H1 (cell line): ENCODE data around the gene IGFL2. TPM values are rescaled to one million over a fixed set of nuclear protein-coding genes. Genes with fewer than 3 reads are reported as not detected.

Source experiments
- CTCF ChIA-PET: fragments of 300-600 bp; sonication (Branson Sonifier 250); formaldehyde crosslinking; loops from one replicate; lab custom pipeline; 2021; ENCODE audit not compliant: partially characterized antibody; lab: Charles Lee
- POLR2A ChIA-PET: fragments of 300-600 bp; sonication (Branson Sonifier 250); formaldehyde crosslinking; loops from one replicate; lab custom pipeline; 2021; ENCODE audit warnings: inconsistent platforms; ENCODE audit not compliant: partially characterized antibody; lab: Charles Lee
- DNase-seq, 2 experiments: peaks; one replicate each; pipeline versions ENCODE4 v3.0.0 to v3.0.0-alpha.2; 2010 to 2022; ENCODE audit warnings: low spot score in 2 of 2, low read depth in 1 of 2, mixed read lengths in 1 of 2
- FAIRE-seq: peaks from 2 replicates; lab custom pipeline; 2011; peaks lifted over from hg19 to GRCh38; lab: Jason Lieb, UNC
- H2AFZ ChIP-seq: 2 replicates; pipeline ENCODE4 v1.8.1; 2012; ENCODE audit warnings: low read length, inconsistent platforms
- H2AK5ac ChIP-seq: 2 replicates; pipeline ENCODE4 v1.6.1; 2013; ENCODE audit warnings: low read depth, low read length
- H2BK120ac ChIP-seq: replicated peaks from 2 replicates; pipeline ENCODE3; 2013; ENCODE audit warnings: low read depth, low read length, inconsistent platforms
- H2BK12ac ChIP-seq: 2 replicates; pipeline ENCODE4 v1.6.1; 2013; ENCODE audit warnings: low read depth, low read length
- H2BK15ac ChIP-seq: 2 replicates; pipeline ENCODE4 v1.6.1; 2013; ENCODE audit warnings: low read length
- H2BK20ac ChIP-seq: 2 replicates; pipeline ENCODE4 v1.6.1; 2013; ENCODE audit warnings: low read length
- H2BK5ac ChIP-seq: 2 replicates; pipeline ENCODE4 v1.6.1; 2013; ENCODE audit warnings: low read depth, low read length
- H3K14ac ChIP-seq: 2 replicates; pipeline ENCODE4 v1.6.1; 2013; ENCODE audit warnings: inconsistent platforms; ENCODE audit not compliant: insufficient read length
- H3K18ac ChIP-seq: 2 replicates; pipeline ENCODE4 v1.6.1; 2013; ENCODE audit warnings: low read length; ENCODE audit errors: extremely low read depth
- H3K23ac ChIP-seq: 2 replicates; pipeline ENCODE4 v1.6.1; 2013; ENCODE audit warnings: inconsistent platforms; ENCODE audit not compliant: insufficient read length
- H3K23me2 ChIP-seq: 2 replicates; pipeline ENCODE4 v1.6.1; 2013; ENCODE audit warnings: low read depth, low read length
- H3K27ac ChIP-seq: 2 replicates; pipeline ENCODE4 v1.6.1; 2011; ENCODE audit warnings: low read depth, low read length, inconsistent platforms
- H3K27me3 ChIP-seq, 4 experiments: replicated peaks in 1 of 4; 1 replicate in 1 of 4; 2 replicates in 3 of 4; pipeline versions ENCODE4 v1.6.1 to v1.8.1; 2011 to 2013; ENCODE audit warnings: low read length in 3 of 4, mild to moderate bottlenecking in 3 of 4, inconsistent platforms in 2 of 4, mixed read lengths in 2 of 4, moderate library complexity in 1 of 4; ENCODE audit not compliant: control insufficient read depth in 3 of 4, insufficient read depth in 3 of 4; ENCODE audit errors: extremely low read depth in 1 of 4
- H3K36me3 ChIP-seq, 4 experiments: 2 replicates each; pipeline versions ENCODE4 v1.6.1 to v1.8.1; 2011 to 2013; ENCODE audit warnings: mild to moderate bottlenecking in 4 of 4, low read length in 3 of 4, moderate library complexity in 2 of 4, control low read depth in 1 of 4, inconsistent platforms in 1 of 4; ENCODE audit not compliant: insufficient read depth in 4 of 4, control insufficient read depth in 2 of 4
- H3K4ac ChIP-seq: replicated peaks from 2 replicates; pipeline ENCODE3; 2013; ENCODE audit warnings: low read length, low read depth, mixed read lengths, inconsistent platforms; ENCODE audit not compliant: insufficient read length
- H3K4me1 ChIP-seq, 4 experiments: replicated peaks in 1 of 4; 1 replicate in 1 of 4; 2 replicates in 3 of 4; pipeline versions ENCODE4 v1.6.1 to v1.8.1; 2011 to 2013; ENCODE audit warnings: low read length in 3 of 4, inconsistent platforms in 2 of 4, mixed read lengths in 1 of 4; ENCODE audit not compliant: insufficient read depth in 4 of 4, control insufficient read depth in 3 of 4
- H3K4me2 ChIP-seq, 2 experiments: 2 replicates each; pipeline versions ENCODE4 v1.6.1 to v1.8.1; 2011 to 2013; ENCODE audit warnings: low read depth in 2 of 2, low read length in 2 of 2, control low read depth in 1 of 2, inconsistent platforms in 1 of 2, mild to moderate bottlenecking in 1 of 2; ENCODE audit not compliant: insufficient read depth in 1 of 2
- H3K4me3 ChIP-seq, 4 experiments: fragments of 200-600, 300-600 bp in 1 of 4; sonication (generic), shearing (Covaris generic), sonication (Bioruptor Twin) in 1 of 4; 2 replicates each; pipeline versions ENCODE4 v1.5.1 to v1.8.1; 2011 to 2016; ENCODE audit warnings: low read length in 4 of 4, low read depth in 3 of 4, control low read depth in 2 of 4, inconsistent platforms in 2 of 4, mild to moderate bottlenecking in 2 of 4, mixed read lengths in 1 of 4, moderate library complexity in 1 of 4; ENCODE audit not compliant: insufficient read depth in 2 of 4; ENCODE audit errors: extremely low read depth in 1 of 4
- H3K56ac ChIP-seq: replicated peaks from 2 replicates; pipeline ENCODE3; 2013; ENCODE audit warnings: low read depth, mild to moderate bottlenecking, mixed read lengths, low read length, inconsistent platforms; ENCODE audit not compliant: insufficient read length
- H3K79me1 ChIP-seq: 2 replicates; pipeline ENCODE4 v1.6.1; 2013; ENCODE audit warnings: low read depth, low read length, control low read depth
- H3K79me2 ChIP-seq, 2 experiments: 2 replicates each; pipeline versions ENCODE4 v1.6.1 to v1.8.1; 2012 to 2013; ENCODE audit warnings: low read length in 2 of 2, mild to moderate bottlenecking in 2 of 2, inconsistent platforms in 1 of 2; ENCODE audit not compliant: insufficient read depth in 2 of 2, control insufficient read depth in 1 of 2
- H3K9ac ChIP-seq, 4 experiments: replicated peaks in 1 of 4; 1 replicate in 1 of 4; 2 replicates in 3 of 4; pipeline versions ENCODE4 v1.6.1 to v1.8.1; 2011 to 2013; ENCODE audit warnings: low read depth in 3 of 4, low read length in 3 of 4, control low read depth in 2 of 4, mild to moderate bottlenecking in 2 of 4, moderate library complexity in 2 of 4, inconsistent platforms in 1 of 4; ENCODE audit errors: extremely low read depth in 1 of 4
- H3K9me3 ChIP-seq, 2 experiments: 2 replicates each; pipeline versions ENCODE4 v1.6.1 to v1.8.1; 2012 to 2013; ENCODE audit warnings: mild to moderate bottlenecking in 2 of 2, moderate library complexity in 2 of 2, control low read depth in 1 of 2, inconsistent platforms in 1 of 2, low read depth in 1 of 2, low read length in 1 of 2, mixed read lengths in 1 of 2; ENCODE audit not compliant: insufficient read depth in 2 of 2
- H4K20me1 ChIP-seq, 2 experiments: replicated peaks in 1 of 2; 2 replicates each; pipeline versions ENCODE3 to v1.8.1; 2011 to 2013; ENCODE audit warnings: inconsistent platforms in 2 of 2, low read length in 2 of 2, mild to moderate bottlenecking in 1 of 2; ENCODE audit not compliant: insufficient read depth in 2 of 2, control insufficient read depth in 1 of 2
- H4K5ac ChIP-seq: 2 replicates; pipeline ENCODE4 v1.6.1; 2013; ENCODE audit warnings: low read length, low read depth, mixed read lengths, inconsistent platforms; ENCODE audit not compliant: insufficient read length
- H4K8ac ChIP-seq: 2 replicates; pipeline ENCODE4 v1.8.0; 2013; ENCODE audit warnings: mild to moderate bottlenecking, moderate library complexity, low read length, inconsistent platforms; ENCODE audit not compliant: insufficient read depth; ENCODE audit errors: extremely low read depth
- H4K91ac ChIP-seq: replicated peaks from 2 replicates; pipeline ENCODE3; 2013; ENCODE audit warnings: low read length, mixed read lengths, inconsistent platforms; ENCODE audit not compliant: insufficient read length
- CBX8 ChIP-seq: fragments of 300-800, 300-1000 bp; sonication (generic); IDR thresholded peaks from 2 replicates; pipeline ENCODE4 v1.7.1; 2016; ENCODE audit warnings: low read depth, low read length, borderline replicate concordance
- CHD1 ChIP-seq: IDR thresholded peaks from 2 replicates; pipeline ENCODE4 v1.6.1; 2012; ENCODE audit warnings: low read depth, low read length, improper control_type of control experiment
- EP300 ChIP-seq, 2 experiments: IDR thresholded peaks; 1 replicate in 1 of 2; 2 replicates in 1 of 2; pipeline ENCODE4 v1.6.1; 2011 to 2012; ENCODE audit warnings: low read depth in 2 of 2, low read length in 2 of 2, mild to moderate bottlenecking in 2 of 2, borderline replicate concordance in 1 of 2, inconsistent platforms in 1 of 2, moderate library complexity in 1 of 2
- JUN ChIP-seq: IDR thresholded peaks from 2 replicates; pipeline ENCODE4 v1.6.1; 2011; ENCODE audit warnings: low read depth, mild to moderate bottlenecking, improper control_type of control experiment, low read length
- RFX5 ChIP-seq: IDR thresholded peaks from 2 replicates; pipeline ENCODE4 v1.6.1; 2011; ENCODE audit warnings: low read depth, low read length, improper control_type of control experiment, borderline replicate concordance
- RNF2 ChIP-seq: fragments of 200-900, 300-1000 bp; sonication (generic); IDR thresholded peaks from 2 replicates; pipeline ENCODE4 v1.7.1; 2016; ENCODE audit warnings: borderline replicate concordance, low read depth, mild to moderate bottlenecking, antibody characterized with exemption, low read length; ENCODE audit not compliant: poor library complexity, severe bottlenecking; ENCODE audit errors: missing control alignments
- SIRT6 ChIP-seq: IDR thresholded peaks from one replicate; pipeline ENCODE4 v1.7.1; 2012; ENCODE audit warnings: low read length, inconsistent platforms
- SRF ChIP-seq: IDR thresholded peaks from 2 replicates; pipeline ENCODE4 v1.6.1; 2011; ENCODE audit warnings: mild to moderate bottlenecking, low read depth, low read length, moderate library complexity
- YY1 ChIP-seq: IDR thresholded peaks from 2 replicates; pipeline ENCODE4 v1.6.1; 2011; ENCODE audit warnings: low read depth, mild to moderate bottlenecking, low read length
- WGBS, 2 experiments: shearing (Covaris generic) in 1 of 2; methylation state at CpG; one replicate each; pipeline versions ENCODE4 v1.1.6 to v1.1.7; 2013 to 2015; ENCODE audit warnings: low lambda C conversion rate in 2 of 2, mixed read lengths in 2 of 2, inconsistent platforms in 1 of 2, low coverage in 1 of 2, missing lambda C conversion rate in 1 of 2; ENCODE audit not compliant: insufficient replicate concordance in 2 of 2, insufficient coverage in 1 of 2, insufficient read length in 1 of 2; ENCODE audit errors: extremely low coverage in 1 of 2, missing lambda C conversion rate in 1 of 2; 5-methylcytosine and 5-hydroxymethylcytosine counted together
- polyA plus RNA-seq, 7 experiments: library from polyadenylated mRNA; depleted of rRNA in 3 of 7; stranded (reverse) in 5 of 7; unstranded in 2 of 7; fragments of >200 nt in 5 of 7; fragments of 200-250 nt in 2 of 7; gene quantifications; 1 replicate in 5 of 7; 2 replicates in 1 of 7; 4 replicates in 1 of 7; pipeline versions ENCODE4 v1.2.1 to v1.2.3, GENCODE V29; 2011 to 2013; ENCODE audit warnings: missing spikeins in 2 of 7, mixed read lengths in 2 of 7
- total RNA-seq: library from RNA; stranded (reverse); fragmentation: NEBNext Ultra II Directional; extraction: Animal tissue kit (Norgen Biotek cat#: 25700); gene quantifications from 2 replicates; pipeline ENCODE4 v1.2.1, GENCODE V29; 2021
- TF ChIP-seq, protein P1 (sequence below): IDR thresholded peaks from 2 replicates; pipeline ENCODE4 v1.6.1; 2011; ENCODE audit warnings: low read depth, mild to moderate bottlenecking, low read length; ENCODE audit not compliant: insufficient read depth
- TF ChIP-seq, protein P2 (sequence below): IDR thresholded peaks from 2 replicates; pipeline ENCODE4 v1.6.1; 2012; ENCODE audit warnings: low read length, inconsistent platforms

IGFL2 gene
- total and polyA plus RNA-seq, 2 of the 8 experiments (the other 6 are each of a cell fraction or from before 2014, with no cell fraction given), result not detected

DNA sequence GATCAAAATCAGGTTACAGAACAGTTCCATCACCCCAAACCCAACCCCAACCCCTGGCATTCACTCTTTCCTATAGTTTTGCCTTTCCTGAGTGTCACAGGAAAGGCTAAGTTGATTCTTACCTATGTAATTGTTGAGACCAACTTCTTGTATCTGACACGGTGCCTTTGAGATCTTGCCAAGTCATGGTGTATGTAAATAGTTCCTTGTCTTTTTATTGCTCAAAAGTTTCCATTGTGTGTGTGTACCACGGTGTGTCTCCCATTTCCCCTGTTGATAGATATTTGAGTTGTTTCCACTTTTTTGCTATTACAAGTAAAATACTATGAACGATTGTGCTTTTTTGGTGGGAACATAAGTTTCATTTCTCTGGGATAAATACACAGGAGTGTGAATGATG, 3.3 kb upstream of the IGFL2 start:
- Histone ChIP-seq H3K23me2 (no peaks in the 10 kb centered on the region), H4K8ac (no peak overlapping the region), H2AK5ac (no peak overlapping the region), H3K79me2 (no peaks in the 10 kb centered on the region), H3K27me3 (no peaks in the 10 kb centered on the region; a peak in 1 of 7 replicates), H3K56ac (no peak overlapping the region), H2BK120ac (no peak overlapping the region), H3K4ac (no peak overlapping the region), H2AFZ (no peak overlapping the region), H3K23ac (no peak overlapping the region), H4K91ac (no peak overlapping the region), H3K27ac (no peak overlapping the region), H3K4me2 (no peak overlapping the region), H3K18ac (no peak overlapping the region), H3K4me3 (no peak overlapping the region), H4K5ac (no peak overlapping the region), H2BK12ac (no peak overlapping the region), H3K36me3 (no peaks in the 10 kb centered on the region), H4K20me1 (no peaks in the 10 kb centered on the region), H2BK5ac (no peak overlapping the region), H3K14ac (no peak overlapping the region), H2BK15ac (no peak overlapping the region), H3K4me1 (no peaks in the 10 kb centered on the region), H3K9ac (no peak overlapping the region), H3K79me1 (no peaks in the 10 kb centered on the region), H3K9me3 (no peaks in the 10 kb centered on the region), H2BK20ac (no peak overlapping the region)
- WGBS, 2 experiments, result 91% methylated on average over 3 of the region's 3 CpGs; no CpG with 5 or more reads in 1 of the 2 experiments
- POLR2A ChIA-PET, result interaction anchor here (1.6 kb wide), 1 partner anchor 11 kb away, joined by 8 read pairs; no protein-coding TSS in a partner anchor
- FAIRE-seq, result no peak
- TF ChIP-seq JUN, result no peak
- TF ChIP-seq CHD1, result no peak
- no peak for TF ChIP-seq SIRT6
- TF ChIP-seq, protein P1, sequence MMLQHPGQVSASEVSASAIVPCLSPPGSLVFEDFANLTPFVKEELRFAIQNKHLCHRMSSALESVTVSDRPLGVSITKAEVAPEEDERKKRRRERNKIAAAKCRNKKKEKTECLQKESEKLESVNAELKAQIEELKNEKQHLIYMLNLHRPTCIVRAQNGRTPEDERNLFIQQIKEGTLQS, result no peak
- TF ChIP-seq EP300 (IDR thresholded peaks at IDR 0.05; ENCODE audit: borderline replicate concordance in 1 of 2, low read depth in 2 of 2, low read length in 2 of 2), result no peak
- TF ChIP-seq, protein P2, sequence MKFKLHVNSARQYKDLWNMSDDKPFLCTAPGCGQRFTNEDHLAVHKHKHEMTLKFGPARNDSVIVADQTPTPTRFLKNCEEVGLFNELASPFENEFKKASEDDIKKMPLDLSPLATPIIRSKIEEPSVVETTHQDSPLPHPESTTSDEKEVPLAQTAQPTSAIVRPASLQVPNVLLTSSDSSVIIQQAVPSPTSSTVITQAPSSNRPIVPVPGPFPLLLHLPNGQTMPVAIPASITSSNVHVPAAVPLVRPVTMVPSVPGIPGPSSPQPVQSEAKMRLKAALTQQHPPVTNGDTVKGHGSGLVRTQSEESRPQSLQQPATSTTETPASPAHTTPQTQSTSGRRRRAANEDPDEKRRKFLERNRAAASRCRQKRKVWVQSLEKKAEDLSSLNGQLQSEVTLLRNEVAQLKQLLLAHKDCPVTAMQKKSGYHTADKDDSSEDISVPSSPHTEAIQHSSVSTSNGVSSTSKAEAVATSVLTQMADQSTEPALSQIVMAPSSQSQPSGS, result no peak
- no peak for TF ChIP-seq RNF2
- TF ChIP-seq YY1, result no peak
- TF ChIP-seq RFX5, result no peak
- no peak for TF ChIP-seq CBX8
- no peak for TF ChIP-seq SRF
- no peak for DNase-seq
- CTCF ChIA-PET, result no interaction called here
